ENCODE results near the gene TTC34.
"Not testable (repeated sequence)": the region's sequence is repeated elsewhere in the genome, so short reads cannot be mapped to it uniquely, and the experiment has no call there.

TTC34 gene

GRCh38 chr1:2754597-2754996, 46.9 kb downstream of the TTC34 start:
- not testable (repeated sequence) for DNase-seq

GRCh38 chr1:2752503-2752902, 49.0 kb downstream of the TTC34 start:
- not testable (repeated sequence) for DNase-seq

- DNase-seq: not testable (repeated sequence)
Measured at GRCh38 chr1:2751866-2752265, 49.6 kb downstream of the TTC34 start.

- DNase-seq: not testable (repeated sequence)
Measured at GRCh38 chr1:2750766-2751730, 50.4 kb downstream of the TTC34 start.

- not testable (repeated sequence) for DNase-seq
Measured at GRCh38 chr1:2750041-2750680, 51.3 kb downstream of the TTC34 start.

- DNase-seq: not testable (repeated sequence)
Measured at GRCh38 chr1:2748626-2749025, 52.9 kb downstream of the TTC34 start.

GRCh38 chr1:2694796-2695195, 106.7 kb downstream of the TTC34 start:
- DNase-seq: not testable (repeated sequence)

- DNase-seq: not testable (repeated sequence)
Measured at GRCh38 chr1:2690180-2690579, 111.3 kb downstream of the TTC34 start.

GRCh38 chr1:2688336-2688665, 113.2 kb downstream of the TTC34 start:
- not testable (repeated sequence) for DNase-seq

- DNase-seq: not testable (repeated sequence)
Measured at GRCh38 chr1:2687638-2688335, 113.7 kb downstream of the TTC34 start.

- DNase-seq: not testable (repeated sequence)
Measured at GRCh38 chr1:2687174-2687591, 114.3 kb downstream of the TTC34 start.

GRCh38 chr1:2686091-2686863, 115.2 kb downstream of the TTC34 start:
- DNase-seq: not testable (repeated sequence)

GRCh38 chr1:2685671-2686070, 115.8 kb downstream of the TTC34 start:
- DNase-seq: not testable (repeated sequence)

GRCh38 chr1:2684878-2685277, 116.6 kb downstream of the TTC34 start:
- DNase-seq: not testable (repeated sequence)

GRCh38 chr1:2684000-2684399, 117.5 kb downstream of the TTC34 start:
- not testable (repeated sequence) for DNase-seq

- not testable (repeated sequence) for DNase-seq
Measured at GRCh38 chr1:2683321-2683741, 118.2 kb downstream of the TTC34 start.

GRCh38 chr1:2682879-2683278, 118.6 kb downstream of the TTC34 start:
- DNase-seq: not testable (repeated sequence)

- DNase-seq: not testable (repeated sequence)
Measured at GRCh38 chr1:2676726-2677125, 124.8 kb downstream of the TTC34 start.

- not testable (repeated sequence) for DNase-seq
Measured at GRCh38 chr1:2671656-2672055, 129.8 kb downstream of the TTC34 start.

- not testable (repeated sequence) for DNase-seq
Measured at GRCh38 chr1:2659806-2660205, 141.7 kb downstream of the TTC34 start.

GRCh38 chr1:2657909-2658308, 143.6 kb downstream of the TTC34 start:
- not testable (repeated sequence) for DNase-seq

GRCh38 chr1:2657124-2657523, 144.4 kb downstream of the TTC34 start:
- not testable (repeated sequence) for DNase-seq

Measured in central memory CD4-positive, alpha-beta T cell (primary cell).